Measurements from ENCODE around the gene TARM1. TPM values are rescaled to one million over a fixed set of nuclear protein-coding genes. Genes with fewer than 3 reads are reported as not detected.

The TARM1 gene
- total RNA-seq (not detected in 2 replicates), polyA plus RNA-seq (not detected in 2 replicates), polyA minus RNA-seq (not detected in 2 replicates)
- not detected for total RNA-seq (2013)

DNA sequence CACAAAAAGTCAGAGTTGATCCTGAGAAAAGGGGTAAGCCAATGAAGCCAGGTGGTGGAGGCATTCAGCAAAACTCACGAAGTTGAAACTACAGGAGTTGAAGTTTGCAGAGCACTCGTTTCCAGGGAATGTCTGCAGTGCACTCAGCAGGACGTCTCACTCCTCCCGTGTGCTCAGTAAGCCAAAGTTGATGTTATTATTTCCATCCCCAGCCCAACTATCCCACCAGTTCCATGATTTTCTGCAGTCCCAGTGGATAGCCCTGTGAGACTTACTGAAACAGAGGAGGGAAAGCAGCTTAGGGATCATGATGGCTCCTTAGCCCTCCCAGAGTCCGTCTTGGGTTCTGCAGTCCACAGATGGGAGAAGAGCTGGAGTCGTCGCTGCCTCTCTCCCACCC, at the start of gene TARM1:
Gene TARM1 (minus strand): TSS at position 334 of the 400 bp plus-strand sequence. CDS start 25 bp downstream, at position 309.
- Histone ChIP-seq H3K27ac (ENCODE audit: low read length in 2 of 2) (no peak within 1 kb of the TSS), H3K27me3 (replicated peaks in 1 of 4; ENCODE audit: control extremely low read depth in 1 of 4, control insufficient read depth in 3 of 4, insufficient read depth in 4 of 4, low read length in 3 of 4) (peaks cover 0 to 7% (median 0%) of the 10 kb centered on the region in 4 experiments), H3K9me3 (ENCODE audit: control extremely low read depth in 1 of 3, control insufficient read depth in 2 of 3, insufficient read depth in 1 of 3, low read length in 2 of 3) (peaks cover 2 to 27% (median 9%) of the 10 kb centered on the region in 3 donors), H3K4me2 (replicated peaks; ENCODE audit: low read depth, low read length, poor library complexity, severe bottlenecking) (no peak within 1 kb of the TSS), H3K36me3 (replicated peaks in 1 of 2; ENCODE audit: control extremely low read depth in 1 of 2, control insufficient read depth in 1 of 2, extremely low read depth in 1 of 2, insufficient read depth in 2 of 2, low read length in 1 of 2) (no peaks in the 10 kb centered on the region), H2AFZ (ENCODE audit: insufficient read depth, low read depth, low read length, poor library complexity, severe bottlenecking) (no peak within 1 kb of the TSS), H3K79me2 (ENCODE audit: control insufficient read depth, insufficient read depth, low read length) (no peaks in the 10 kb centered on the region), H4K20me1 (ENCODE audit: control insufficient read depth, insufficient read depth, low read length, poor library complexity, severe bottlenecking) (no peaks in the 10 kb centered on the region), H3K4me1 (ENCODE audit: control insufficient read depth in 2 of 2, insufficient read depth in 2 of 2, low read length in 2 of 2) (no peaks in the 10 kb centered on the region), H3K9ac (ENCODE audit: low read length) (no peak within 1 kb of the TSS), H3K4me3 (ENCODE audit: control extremely low read depth in 1 of 5, extremely low read depth in 1 of 5, insufficient read depth in 1 of 5, low read depth in 2 of 5, low read length in 4 of 5) (no peak within 1 kb of the TSS)
- ATAC-seq (ENCODE audit: low read depth), result no peak
- Mint-ChIP-seq H3K4me1 (no peaks in the 10 kb centered on the region), H3K27ac (no peak within 1 kb of the TSS), H3K4me3 (no peak within 1 kb of the TSS), H3K9me3 (ENCODE audit: insufficient read depth) (peaks cover 9% of the 10 kb centered on the region), H3K27me3 (peaks cover 6% of the 10 kb centered on the region)
- CTCF ChIA-PET, result interaction anchor here (0.7 kb wide), 1 partner anchor 51 kb away, joined by 3 read pairs; no protein-coding TSS in a partner anchor
- TF ChIP-seq CTCF (IDR thresholded peaks at IDR 0.05) (no peak), EZH2 (IDR thresholded peaks at IDR 0.05; ENCODE audit: borderline replicate concordance, insufficient read depth, low read depth, low read length, poor library complexity, severe bottlenecking) (no peak)
- DNase-seq, result no peak
- POLR2A ChIA-PET, result no interaction called here
- 91% methylated on average over 7 of the region's 7 CpGs for WGBS (ENCODE audit: insufficient coverage)
- intact Hi-C loops (cut with micrococcal nuclease), result no loop called here

- CTCF ChIA-PET, result no interaction called here
- Histone ChIP-seq H3K4me1 (ENCODE audit: control insufficient read depth in 2 of 2, insufficient read depth in 2 of 2, low read length in 2 of 2) (no peaks in the 10 kb centered on the region), H3K9me3 (ENCODE audit: control extremely low read depth in 1 of 3, control insufficient read depth in 2 of 3, insufficient read depth in 1 of 3, low read length in 2 of 3) (no peaks in the 10 kb centered on the region), H3K9ac (ENCODE audit: low read length) (no peak overlapping the region), H3K36me3 (replicated peaks in 1 of 2; ENCODE audit: control extremely low read depth in 1 of 2, control insufficient read depth in 1 of 2, extremely low read depth in 1 of 2, insufficient read depth in 2 of 2, low read length in 1 of 2) (peaks cover 6 to 42% of the 10 kb centered on the region in 2 experiments), H3K27me3 (replicated peaks in 1 of 4; ENCODE audit: control extremely low read depth in 1 of 4, control insufficient read depth in 3 of 4, insufficient read depth in 4 of 4, low read length in 3 of 4) (peaks cover 0 to 5% (median under 1%) of the 10 kb centered on the region in 4 experiments), H3K4me3 (ENCODE audit: control extremely low read depth in 1 of 5, extremely low read depth in 1 of 5, insufficient read depth in 1 of 5, low read depth in 2 of 5, low read length in 4 of 5) (no peak overlapping the region), H3K4me2 (replicated peaks; ENCODE audit: low read depth, low read length, poor library complexity, severe bottlenecking) (no peak overlapping the region), H3K27ac (ENCODE audit: low read length in 2 of 2) (no peak overlapping the region), H3K79me2 (ENCODE audit: control insufficient read depth, insufficient read depth, low read length) (no peaks in the 10 kb centered on the region), H2AFZ (ENCODE audit: insufficient read depth, low read depth, low read length, poor library complexity, severe bottlenecking) (no peak overlapping the region), H4K20me1 (ENCODE audit: control insufficient read depth, insufficient read depth, low read length, poor library complexity, severe bottlenecking) (no peaks in the 10 kb centered on the region)
- Mint-ChIP-seq H3K9me3 (ENCODE audit: insufficient read depth) (no peaks in the 10 kb centered on the region), H3K27ac (no peak overlapping the region), H3K27me3 (peaks cover 4% of the 10 kb centered on the region), H3K4me3 (no peak overlapping the region), H3K4me1 (no peaks in the 10 kb centered on the region)
- ATAC-seq (ENCODE audit: low read depth) (no peak), DNase-seq (no peak)
- WGBS (ENCODE audit: insufficient coverage), result 97% methylated on average over 20 of the region's 20 CpGs
- intact Hi-C loops (cut with micrococcal nuclease), result no loop called here
- TF ChIP-seq EZH2 (IDR thresholded peaks at IDR 0.05; ENCODE audit: borderline replicate concordance, insufficient read depth, low read depth, low read length, poor library complexity, severe bottlenecking) (no peak), CTCF (IDR thresholded peaks at IDR 0.05) (no peak)
- POLR2A ChIA-PET, result no interaction called here
Measured at GRCh38 chr19:54129617-54129996, 48.4 kb upstream of the TARM1 start.
